Lung (tissue), 12 donors: Measurements from ENCODE around the gene DPYSL5. TPM values are rescaled to one million over a fixed set of nuclear protein-coding genes. Genes with fewer than 3 reads are reported as not detected.

Experiments used
- ATAC-seq: fragments of 200-7000 bp; cut with Tn5 transposase; one replicate; pipeline ENCODE4 v1.9.1; 2020; ENCODE audit warnings: moderate number of reproducible peaks; ENCODE audit not compliant: insufficient read depth, low FRiP score
- DNase-seq, 3 donors: peaks; one replicate each; pipeline ENCODE4 v3.0.0-alpha.2; 2013 to 2017
- H3K27ac ChIP-seq, 2 donors: one replicate each; pipeline ENCODE4 v1.5.1; 2013; ENCODE audit warnings: mild to moderate bottlenecking in 2 of 2, moderate library complexity in 2 of 2, control low read depth in 1 of 2, inconsistent platforms in 1 of 2, low read depth in 1 of 2, low read length in 1 of 2
- H3K27me3 ChIP-seq, 3 donors: one replicate each; pipeline ENCODE4 v1.5.1; 2013; ENCODE audit warnings: low read length in 2 of 3; ENCODE audit not compliant: control insufficient read depth in 3 of 3, insufficient read depth in 3 of 3
- H3K36me3 ChIP-seq, 4 donors: one replicate each; pipeline ENCODE4 v1.5.1; 2013; ENCODE audit warnings: low read length in 4 of 4, mild to moderate bottlenecking in 1 of 4, moderate library complexity in 1 of 4; ENCODE audit not compliant: control insufficient read depth in 4 of 4, insufficient read depth in 4 of 4
- H3K4me1 ChIP-seq, 5 donors: one replicate each; pipeline ENCODE4 v1.5.1; 2013; ENCODE audit warnings: low read length in 5 of 5, mild to moderate bottlenecking in 2 of 5, moderate library complexity in 1 of 5; ENCODE audit not compliant: control insufficient read depth in 5 of 5, insufficient read depth in 5 of 5
- H3K4me3 ChIP-seq: one replicate; pipeline ENCODE4 v1.5.1; 2013; ENCODE audit warnings: mild to moderate bottlenecking, control low read depth, moderate library complexity
- H3K9ac ChIP-seq, 2 donors: one replicate each; pipeline ENCODE4 v1.5.1; 2013; ENCODE audit warnings: low read length in 2 of 2, control low read depth in 1 of 2; ENCODE audit not compliant: insufficient read depth in 1 of 2
- H3K9me3 ChIP-seq, 4 donors: one replicate each; pipeline ENCODE4 v1.5.1; 2013; ENCODE audit warnings: low read length in 3 of 4, mild to moderate bottlenecking in 1 of 4, moderate library complexity in 1 of 4; ENCODE audit not compliant: control insufficient read depth in 4 of 4, insufficient read depth in 3 of 4
- CTCF ChIP-seq: IDR thresholded peaks from 2 replicates; pipeline ENCODE4 v1.5.1; 2012; ENCODE audit warnings: mild to moderate bottlenecking; ENCODE audit errors: control extremely low read depth, extremely low read depth
- WGBS, 2 donors: extraction: QIAGEN DNeasy Blood & Tissue Kit; methylation state at CpG; one replicate each; pipeline ENCODE4 v1.1.7; 2013; 5-methylcytosine and 5-hydroxymethylcytosine counted together
- polyA plus RNA-seq, 2 donors: library from polyadenylated mRNA; stranded (reverse); fragments of 200-250 nt; gene quantifications; one replicate each; pipeline ENCODE4 v1.2.1, GENCODE V29; 2013
- total RNA-seq, 2 donors: library from RNA; depleted of rRNA in 1 of 2; stranded (reverse); fragments of >200 nt in 1 of 2; gene quantifications; one replicate each; pipeline ENCODE4 v1.2.1, GENCODE V29; 2014 to 2021
- donor health status: control.
- donor health status: control.
- donor health status: Bipolar disorder and iron deficiency.
- donor health status: healthy.
- donor health status: DM: yes; HTN: yes; CAD: no.

The DPYSL5 gene
- total and polyA plus RNA-seq, 4 donors = 0.09 TPM; not detected in 3

GRCh38 chr2:26941486-26941885, 93.6 kb downstream of the DPYSL5 start:
- no peak for ATAC-seq
- WGBS, 2 donors = 77 to 80% methylated on average over 3 of the region's 3 CpGs
- no peak overlapping the region for H3K4me3 ChIP-seq
- no peak overlapping the region for H3K27ac ChIP-seq
- H3K36me3 ChIP-seq = no peaks in the 10 kb centered on the region
- peaks cover 0 to 4% (median 0%) of the 10 kb centered on the region in 4 donors for H3K9me3 ChIP-seq
- peaks cover 0 to 3% (median 0%) of the 10 kb centered on the region in 3 donors for H3K27me3 ChIP-seq
- H3K4me1 ChIP-seq = no peaks in the 10 kb centered on the region
- TF ChIP-seq CTCF = no peak
- no peak overlapping the region for H3K9ac ChIP-seq
- no peak for DNase-seq

- DNase-seq (peak; percentile 45 to 71 (median 63)), ATAC-seq (peak; percentile 44)
- TF ChIP-seq CTCF = peak; percentile 42
- H3K27ac ChIP-seq = no peak overlapping the region
- H3K4me3 ChIP-seq = no peak overlapping the region
- H3K27me3 ChIP-seq = peaks cover 0 to 3% (median 0%) of the 10 kb centered on the region in 3 donors
- no peaks in the 10 kb centered on the region for H3K36me3 ChIP-seq
- H3K9me3 ChIP-seq = peaks cover 0 to 4% (median 0%) of the 10 kb centered on the region in 4 donors
- no peak overlapping the region for H3K9ac ChIP-seq
- H3K4me1 ChIP-seq = peaks cover 0 to 11% (median 0%) of the 10 kb centered on the region in 5 donors
- 26 to 29% methylated on average over 28 of the region's 28 CpGs for WGBS, 2 donors
These were observed 94.8 kb downstream of the DPYSL5 start for GRCh38 chr2:26942543-26943295.

DNA sequence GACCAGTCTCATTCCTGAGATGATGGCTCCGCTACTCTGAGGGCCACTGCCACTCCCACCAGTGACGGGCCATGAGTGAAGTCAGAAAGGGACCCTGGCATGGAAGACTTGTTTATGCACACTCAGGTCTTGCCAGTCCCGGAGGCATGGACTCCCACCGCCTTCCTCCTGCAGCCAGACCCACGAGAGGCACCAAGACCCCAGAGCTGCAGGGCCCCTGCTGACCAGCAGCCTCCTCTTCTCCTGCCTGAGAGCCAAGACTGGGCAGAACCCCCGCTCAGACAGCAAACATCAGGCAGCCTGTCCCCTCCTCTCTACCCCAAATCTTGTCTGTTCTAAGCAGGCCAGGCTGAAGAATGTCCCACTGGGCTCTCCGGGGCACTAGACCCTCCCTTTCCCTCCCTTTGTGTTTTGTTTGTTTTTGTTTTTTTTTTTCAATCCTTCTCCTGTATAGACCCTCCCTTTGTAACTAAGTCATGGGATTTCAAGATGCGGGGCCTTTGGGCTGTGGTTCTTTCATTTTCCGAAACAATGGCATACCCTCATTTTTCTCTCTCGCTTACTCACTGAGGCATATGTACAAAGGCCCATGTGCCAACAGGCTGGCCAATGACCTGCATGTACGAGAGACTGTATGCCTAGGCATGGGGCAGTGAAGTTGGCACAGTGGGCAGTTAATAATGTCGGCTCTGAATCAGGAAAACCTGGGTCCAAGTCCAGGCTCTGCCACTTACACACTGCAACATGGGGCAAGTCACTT, 98.2 kb downstream of the DPYSL5 start:
- no peaks in the 10 kb centered on the region for H3K36me3 ChIP-seq
- H3K9ac ChIP-seq = no peak overlapping the region
- TF ChIP-seq CTCF = no peak
- peaks cover 0 to 6% (median 0%) of the 10 kb centered on the region in 4 donors for H3K9me3 ChIP-seq
- no peak for ATAC-seq
- WGBS, 2 donors = 81 to 84% methylated on average over 12 of the region's 12 CpGs
- H3K27me3 ChIP-seq = peaks cover 0 to 3% (median 0%) of the 10 kb centered on the region in 3 donors
- DNase-seq = no peak
- H3K4me3 ChIP-seq = no peak overlapping the region
- peaks cover 0 to 12% (median 0%) of the 10 kb centered on the region in 5 donors for H3K4me1 ChIP-seq
- no peak overlapping the region for H3K27ac ChIP-seq
